ENCODE results near the gene NAALADL2.

DNA sequence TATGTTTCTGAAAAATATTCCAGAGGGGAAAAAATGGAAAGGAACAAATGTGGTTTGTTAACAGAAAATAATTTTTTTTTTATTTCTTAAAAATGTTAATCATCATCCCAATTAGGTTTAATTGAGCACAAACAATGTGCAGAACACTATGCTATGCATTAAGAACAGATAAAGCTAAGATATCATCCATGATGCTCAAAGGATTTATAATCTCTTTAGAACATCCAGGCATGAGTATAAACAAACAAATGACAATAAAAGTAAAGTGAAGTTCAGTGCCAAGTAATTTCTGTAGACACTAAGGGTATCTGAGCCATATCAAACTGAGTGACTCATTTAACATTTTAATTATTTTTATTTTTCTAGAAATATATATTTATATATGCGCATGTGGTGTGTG, 732.2 kb downstream of the NAALADL2 start:
- TF ChIP-seq, protein P1, sequence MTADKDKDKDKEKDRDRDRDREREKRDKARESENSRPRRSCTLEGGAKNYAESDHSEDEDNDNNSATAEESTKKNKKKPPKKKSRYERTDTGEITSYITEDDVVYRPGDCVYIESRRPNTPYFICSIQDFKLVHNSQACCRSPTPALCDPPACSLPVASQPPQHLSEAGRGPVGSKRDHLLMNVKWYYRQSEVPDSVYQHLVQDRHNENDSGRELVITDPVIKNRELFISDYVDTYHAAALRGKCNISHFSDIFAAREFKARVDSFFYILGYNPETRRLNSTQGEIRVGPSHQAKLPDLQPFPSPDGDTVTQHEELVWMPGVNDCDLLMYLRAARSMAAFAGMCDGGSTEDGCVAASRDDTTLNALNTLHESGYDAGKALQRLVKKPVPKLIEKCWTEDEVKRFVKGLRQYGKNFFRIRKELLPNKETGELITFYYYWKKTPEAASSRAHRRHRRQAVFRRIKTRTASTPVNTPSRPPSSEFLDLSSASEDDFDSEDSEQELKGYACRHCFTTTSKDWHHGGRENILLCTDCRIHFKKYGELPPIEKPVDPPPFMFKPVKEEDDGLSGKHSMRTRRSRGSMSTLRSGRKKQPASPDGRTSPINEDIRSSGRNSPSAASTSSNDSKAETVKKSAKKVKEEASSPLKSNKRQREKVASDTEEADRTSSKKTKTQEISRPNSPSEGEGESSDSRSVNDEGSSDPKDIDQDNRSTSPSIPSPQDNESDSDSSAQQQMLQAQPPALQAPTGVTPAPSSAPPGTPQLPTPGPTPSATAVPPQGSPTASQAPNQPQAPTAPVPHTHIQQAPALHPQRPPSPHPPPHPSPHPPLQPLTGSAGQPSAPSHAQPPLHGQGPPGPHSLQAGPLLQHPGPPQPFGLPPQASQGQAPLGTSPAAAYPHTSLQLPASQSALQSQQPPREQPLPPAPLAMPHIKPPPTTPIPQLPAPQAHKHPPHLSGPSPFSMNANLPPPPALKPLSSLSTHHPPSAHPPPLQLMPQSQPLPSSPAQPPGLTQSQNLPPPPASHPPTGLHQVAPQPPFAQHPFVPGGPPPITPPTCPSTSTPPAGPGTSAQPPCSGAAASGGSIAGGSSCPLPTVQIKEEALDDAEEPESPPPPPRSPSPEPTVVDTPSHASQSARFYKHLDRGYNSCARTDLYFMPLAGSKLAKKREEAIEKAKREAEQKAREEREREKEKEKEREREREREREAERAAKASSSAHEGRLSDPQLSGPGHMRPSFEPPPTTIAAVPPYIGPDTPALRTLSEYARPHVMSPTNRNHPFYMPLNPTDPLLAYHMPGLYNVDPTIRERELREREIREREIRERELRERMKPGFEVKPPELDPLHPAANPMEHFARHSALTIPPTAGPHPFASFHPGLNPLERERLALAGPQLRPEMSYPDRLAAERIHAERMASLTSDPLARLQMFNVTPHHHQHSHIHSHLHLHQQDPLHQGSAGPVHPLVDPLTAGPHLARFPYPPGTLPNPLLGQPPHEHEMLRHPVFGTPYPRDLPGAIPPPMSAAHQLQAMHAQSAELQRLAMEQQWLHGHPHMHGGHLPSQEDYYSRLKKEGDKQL (CRISPR knock-in tag; IDR thresholded peaks at IDR 0.05; ENCODE audit: borderline replicate concordance) = no peak
- TF ChIP-seq ZBTB17 (CRISPR knock-in tag; IDR thresholded peaks at IDR 0.05) = no peak
- TF ChIP-seq FOSL1 (tag; conservative IDR thresholded peaks at IDR 0.05) = no peak
